Measurements from ENCODE around the gene SPG7. TPM values are rescaled to one million over a fixed set of nuclear protein-coding genes. Genes with fewer than 3 reads are reported as not detected.

The SPG7 gene
- total and polyA plus RNA-seq, 9 of the 15 experiments (the other 6 are each of a cell fraction or from before 2014, with no cell fraction given) = 5.8 to 89.1 (median 49.4) TPM

GRCh38 chr16:89560378-89561141 is 52.4 kb downstream of the SPG7 start, which contains the start of gene RPL13 (continued):
- TF ChIP-seq BCOR (IDR thresholded peaks at IDR 0.05) (no peak), ZC3H8 (IDR thresholded peaks at IDR 0.05) (no peak), SRSF3 (IDR thresholded peaks at IDR 0.05; ENCODE audit: insufficient read depth, low read length) (peak; percentile 75; the same call in 1 of the 2 replicates), RBM39 (optimal IDR thresholded peaks at IDR 0.05; ENCODE audit: low read depth, low read length) (no peak), ZNF764 (CRISPR knock-in tag; IDR thresholded peaks at IDR 0.05; ENCODE audit: low read depth) (no peak), ZBTB7A (IDR thresholded peaks at IDR 0.05; ENCODE audit: borderline replicate concordance, control insufficient read depth, low read depth, low read length) (peak; percentile 53; the same call in 1 of the 2 replicates), ESRRA (IDR thresholded peaks at IDR 0.05; ENCODE audit: borderline replicate concordance, low read depth) (peak; percentile 36; the same call in 1 of the 2 replicates), TAL1 (IDR thresholded peaks at IDR 0.05) (no peak), ZNF512 (tag; IDR thresholded peaks at IDR 0.05) (no peak), XRCC5 (IDR thresholded peaks at IDR 0.05; ENCODE audit: low read depth, low read length) (no peak), SRSF7 (optimal IDR thresholded peaks at IDR 0.05; ENCODE audit: low read depth, low read length) (no peak), PHF8 (IDR thresholded peaks at IDR 0.05; ENCODE audit: borderline replicate concordance, low read length) (peak; percentile 97), GTF2E2 (tag; IDR thresholded peaks at IDR 0.05) (peak; percentile 99), ZC3H11A (IDR thresholded peaks at IDR 0.05; ENCODE audit: low read depth, low read length) (no peak), MXI1 (IDR thresholded peaks at IDR 0.05; ENCODE audit: low read depth, low read length) (peak; percentile 9; the same call in 1 of the 2 replicates), ZNF23 (CRISPR knock-in tag; IDR thresholded peaks at IDR 0.05) (no peak), RBM25 (IDR thresholded peaks at IDR 0.05; ENCODE audit: low read depth, low read length, severe bottlenecking) (no peak), ASH1L (IDR thresholded peaks at IDR 0.05; ENCODE audit: borderline replicate concordance, low read depth, partially characterized antibody) (no peak), ARID4B (CRISPR knock-in tag; IDR thresholded peaks at IDR 0.05) (peak; percentile 86), IFI16 (CRISPR knock-in tag; IDR thresholded peaks at IDR 0.05) (no peak), THAP7 (CRISPR knock-in tag; IDR thresholded peaks at IDR 0.05) (peak; percentile 58; the same call in 1 of the 2 replicates)
